Body of pancreas (tissue), 4 donors: ENCODE measurements around the gene GRB10. TPM values are rescaled to one million over a fixed set of nuclear protein-coding genes. Genes with fewer than 3 reads are reported as not detected.
"Not testable (repeated sequence)": the region's sequence is repeated elsewhere in the genome, so short reads cannot be mapped to it uniquely, and the experiment has no call there.

Experiments
- ATAC-seq: fragments of 150-250 bp; one replicate; pipeline ENCODE4 v1.9.1; 2016
- DNase-seq, 4 donors: peaks; one replicate each; pipeline ENCODE4 v3.0.0-alpha.2; 2019
- H3K27ac ChIP-seq, 4 donors: fragments of 200-600 bp; sonication (generic); 1 replicate in 3 of 4; 2 replicates in 1 of 4; pipeline versions ENCODE4 v1.5.1 to v1.6.1; 2016 to 2019; ENCODE audit warnings: mild to moderate bottlenecking in 1 of 4, mixed read lengths in 1 of 4, moderate library complexity in 1 of 4
- H3K27me3 ChIP-seq, 2 donors: fragments of 200-600 bp; sonication (generic); one replicate each; pipeline ENCODE4 v1.6.0; 2016; ENCODE audit warnings: mild to moderate bottlenecking in 1 of 2
- H3K36me3 ChIP-seq, 2 donors: fragments of 200-600 bp; sonication (generic); replicated peaks in 1 of 2; 2 replicates each; pipeline ENCODE4 v1.5.1; 2016; ENCODE audit warnings: low read depth in 2 of 2; ENCODE audit not compliant: insufficient read depth in 1 of 2
- H3K4me1 ChIP-seq: fragments of 200-600 bp; sonication (generic); one replicate; pipeline ENCODE4 v1.6.0; 2016
- H3K4me3 ChIP-seq, 2 donors: fragments of 200-600 bp; sonication (generic); 1 replicate in 1 of 2; 2 replicates in 1 of 2; pipeline ENCODE4 v1.5.1; 2016 to 2019
- H3K9me3 ChIP-seq, 3 donors: fragments of 200-600 bp; sonication (generic); 1 replicate in 2 of 3; 2 replicates in 1 of 3; pipeline ENCODE4 v1.5.1; 2016
- POLR2A ChIP-seq, 3 donors: fragments of 450-650 bp; IDR thresholded peaks; one replicate each; pipeline ENCODE4 v1.6.1; 2016; ENCODE audit warnings: antibody characterized with exemption in 3 of 3, mild to moderate bottlenecking in 2 of 3
- WGBS, 2 donors: methylation state at CpG; one replicate each; pipeline ENCODE4 v1.1.5; 2017; 5-methylcytosine and 5-hydroxymethylcytosine counted together
- intact Hi-C: fragments of 100-400 bp; cut with DNase I; formaldehyde crosslinking; loops from one replicate; pipeline ENCODE4 v1.15.1; 2023
- total RNA-seq, 2 donors: library from RNA; depleted of rRNA; stranded (reverse); fragments of >200 nt; gene quantifications; one replicate each; pipeline ENCODE4 v1.1.0, GENCODE V29; 2016
- TF ChIP-seq, protein P1 (sequence below), 7 experiments: fragments of 450-650 bp in 4 of 7; fragments of 200-600 bp in 3 of 7; sonication (generic) in 3 of 7; IDR thresholded peaks; one replicate each; pipeline ENCODE4 v1.5.1; 2016 to 2019; ENCODE audit warnings: antibody characterized with exemption in 7 of 7

Gene GRB10
- total RNA-seq, 2 donors from 2014 or later, result 130 to 229 TPM

DNA sequence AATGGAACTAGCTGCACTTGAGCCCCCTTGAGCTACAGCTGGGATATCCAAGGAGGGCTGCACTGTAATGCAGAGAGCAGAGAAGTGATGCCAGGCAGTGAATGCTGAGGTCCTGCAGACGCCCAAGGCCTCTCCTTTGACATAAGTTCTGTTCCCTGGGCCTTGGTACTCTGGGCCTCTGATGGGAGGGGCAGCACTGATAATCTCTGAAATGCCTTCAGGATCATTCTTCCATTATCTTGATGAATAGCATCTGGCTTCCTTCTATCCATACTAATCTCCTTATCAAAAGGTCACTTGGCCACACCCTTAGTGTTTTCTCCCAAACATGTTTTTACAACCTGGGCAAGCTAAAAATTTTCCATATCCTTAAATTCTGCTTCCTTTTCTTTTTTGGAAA lies 6.9 kb downstream of the GRB10 start:
- WGBS, 2 donors, result 13 to 52% methylated on average over 1 of the region's 1 CpG
- DNase-seq, result no peak
- peak overlapping the region in 1 of 4 donors; percentile 19 for H3K27ac ChIP-seq
- intact Hi-C loops, result loop anchor here (5.0 kb wide), 1 partner anchor 49 kb away; no protein-coding TSS in a partner anchor
- no peak for TF ChIP-seq POLR2A (IDR thresholded peaks at IDR 0.05)
- TF ChIP-seq, protein P1, sequence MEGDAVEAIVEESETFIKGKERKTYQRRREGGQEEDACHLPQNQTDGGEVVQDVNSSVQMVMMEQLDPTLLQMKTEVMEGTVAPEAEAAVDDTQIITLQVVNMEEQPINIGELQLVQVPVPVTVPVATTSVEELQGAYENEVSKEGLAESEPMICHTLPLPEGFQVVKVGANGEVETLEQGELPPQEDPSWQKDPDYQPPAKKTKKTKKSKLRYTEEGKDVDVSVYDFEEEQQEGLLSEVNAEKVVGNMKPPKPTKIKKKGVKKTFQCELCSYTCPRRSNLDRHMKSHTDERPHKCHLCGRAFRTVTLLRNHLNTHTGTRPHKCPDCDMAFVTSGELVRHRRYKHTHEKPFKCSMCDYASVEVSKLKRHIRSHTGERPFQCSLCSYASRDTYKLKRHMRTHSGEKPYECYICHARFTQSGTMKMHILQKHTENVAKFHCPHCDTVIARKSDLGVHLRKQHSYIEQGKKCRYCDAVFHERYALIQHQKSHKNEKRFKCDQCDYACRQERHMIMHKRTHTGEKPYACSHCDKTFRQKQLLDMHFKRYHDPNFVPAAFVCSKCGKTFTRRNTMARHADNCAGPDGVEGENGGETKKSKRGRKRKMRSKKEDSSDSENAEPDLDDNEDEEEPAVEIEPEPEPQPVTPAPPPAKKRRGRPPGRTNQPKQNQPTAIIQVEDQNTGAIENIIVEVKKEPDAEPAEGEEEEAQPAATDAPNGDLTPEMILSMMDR (IDR thresholded peaks at IDR 0.05), result no peak
- no peaks in the 10 kb centered on the region for H3K27me3 ChIP-seq
- no peak overlapping the region for H3K4me3 ChIP-seq
- peaks cover 68% of the 10 kb centered on the region for H3K4me1 ChIP-seq
- no peak for ATAC-seq
- H3K9me3 ChIP-seq, result no peaks in the 10 kb centered on the region
- no peaks in the 10 kb centered on the region for H3K36me3 ChIP-seq

GRCh38 chr7:50775231-50775630 lies 7.5 kb downstream of the GRB10 start:
- 31 to 80% methylated on average over 1 to 3 of the region's 3 CpGs for WGBS, 2 donors
- no peak for ATAC-seq

GRCh38 chr7:50774319-50774718 lies 8.4 kb downstream of the GRB10 start:
- intact Hi-C loops, result no loop called here
- 84 to 100% methylated on average over 1 of the region's 1 CpG for WGBS, 2 donors
- no peak for ATAC-seq

More at GRCh38 chr7:50775231-50775630, 7.5 kb downstream of the GRB10 start:
- Histone ChIP-seq H3K27ac (no peak overlapping the region), H3K27me3 (no peaks in the 10 kb centered on the region), H3K4me3 (no peak overlapping the region), H3K36me3 (no peaks in the 10 kb centered on the region), H3K4me1 (peaks cover 69% of the 10 kb centered on the region), H3K9me3 (no peaks in the 10 kb centered on the region)
- DNase-seq, result peak in 1 of 4 donors; percentile 45
- intact Hi-C loops, result loop anchor here (5.0 kb wide), 1 partner anchor 48 kb away; no protein-coding TSS in a partner anchor
- TF ChIP-seq POLR2A (IDR thresholded peaks at IDR 0.05), result no peak
- TF ChIP-seq, protein P1 (IDR thresholded peaks at IDR 0.05), result no peak

DNA sequence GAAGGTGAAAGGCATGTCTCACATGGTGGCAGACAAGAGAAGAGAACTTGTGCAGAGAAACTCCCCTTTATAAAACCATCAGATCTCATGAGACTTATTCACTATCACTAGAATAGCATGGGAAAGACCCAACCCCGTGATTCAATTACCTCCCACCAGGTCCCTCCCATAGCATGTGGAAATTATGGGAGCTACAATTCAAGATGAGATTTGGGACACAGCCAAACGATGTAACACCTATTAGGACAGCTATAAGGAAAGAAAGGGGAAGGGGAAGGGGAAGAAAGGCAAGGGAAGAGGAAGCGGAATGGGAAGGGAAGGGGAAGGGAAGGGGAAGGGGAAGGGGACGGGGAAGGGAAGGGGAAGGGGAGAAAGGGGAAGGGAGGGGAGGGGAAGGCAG lies 9.6 kb downstream of the GRB10 start:
- 76 to 85% methylated on average over 2 to 4 of the region's 4 CpGs for WGBS, 2 donors
- H3K27ac ChIP-seq, ATAC-seq, H3K36me3 ChIP-seq, DNase-seq, H3K27me3 ChIP-seq, H3K9me3 ChIP-seq, H3K4me3 ChIP-seq, intact Hi-C loops: not testable (repeated sequence)
- peaks cover 69% of the 10 kb centered on the region for H3K4me1 ChIP-seq

More at GRCh38 chr7:50774319-50774718, 8.4 kb downstream of the GRB10 start:
- H3K9me3 ChIP-seq, result no peaks in the 10 kb centered on the region
- H3K4me3 ChIP-seq, result no peak overlapping the region
- no peak overlapping the region for H3K27ac ChIP-seq
- H3K36me3 ChIP-seq, result no peaks in the 10 kb centered on the region
- no peaks in the 10 kb centered on the region for H3K27me3 ChIP-seq
- peaks cover 69% of the 10 kb centered on the region for H3K4me1 ChIP-seq
- DNase-seq, result no peak
- TF ChIP-seq POLR2A (IDR thresholded peaks at IDR 0.05), result no peak
- TF ChIP-seq, protein P1 (IDR thresholded peaks at IDR 0.05), result no peak

GRCh38 chr7:50771120-50772002 lies 11.3 kb downstream of the GRB10 start:
- H3K9me3 ChIP-seq, result no peaks in the 10 kb centered on the region
- no peak overlapping the region for H3K4me3 ChIP-seq
- DNase-seq (peak; percentile 71 to 86 (median 81)), ATAC-seq (peak; percentile 86)
- TF ChIP-seq POLR2A (IDR thresholded peaks at IDR 0.05), result no peak
- TF ChIP-seq, protein P1 (IDR thresholded peaks at IDR 0.05), result peak in 4 of 7 experiments; percentile 36 to 44 (median 36)
- 20 to 30% methylated on average over 9 of the region's 9 CpGs for WGBS, 2 donors
- H3K27me3 ChIP-seq, result no peaks in the 10 kb centered on the region
- intact Hi-C loops, result no loop called here
- H3K27ac ChIP-seq, result peak overlapping the region; percentile 28 to 73 (median 62)
- H3K4me1 ChIP-seq, result peaks cover 82% of the 10 kb centered on the region
- H3K36me3 ChIP-seq, result no peaks in the 10 kb centered on the region
